Kidney (tissue), 11 donors: ENCODE results near the gene TUBA3E. TPM values are rescaled to one million over a fixed set of nuclear protein-coding genes. Genes with fewer than 3 reads are reported as not detected.
A peak's percentile ranks its signal among the peaks of the same experiment; 100 is the strongest.
"Not testable (repeated sequence)": the region's sequence is repeated elsewhere in the genome, so short reads cannot be mapped to it uniquely, and the experiment has no call there.

Experiments
- DNase-seq, 5 donors: peaks; one replicate each; pipeline ENCODE4 v3.0.0-alpha.2; 2013 to 2020
- FAIRE-seq: peaks from 2 replicates; lab custom pipeline; 2012; peaks lifted over from hg19 to GRCh38; lab: Jason Lieb, UNC
- H3K27ac ChIP-seq, 2 donors: one replicate each; pipeline ENCODE4 v1.7.0; 2013; ENCODE audit warnings: low read depth in 2 of 2, low read length in 2 of 2, inconsistent platforms in 1 of 2
- H3K27me3 ChIP-seq: one replicate; pipeline ENCODE4 v1.7.1; 2013; ENCODE audit warnings: low read length, inconsistent platforms; ENCODE audit not compliant: control insufficient read depth, insufficient read depth
- H3K36me3 ChIP-seq, 3 donors: one replicate each; pipeline versions ENCODE4 v1.7.0 to v1.7.1; 2013; ENCODE audit warnings: low read length in 3 of 3, control low read depth in 1 of 3, inconsistent platforms in 1 of 3; ENCODE audit not compliant: insufficient read depth in 3 of 3, control insufficient read depth in 2 of 3
- H3K4me1 ChIP-seq, 3 donors: one replicate each; pipeline versions ENCODE4 v1.7.0 to v1.7.1; 2013; ENCODE audit warnings: low read length in 3 of 3, inconsistent platforms in 1 of 3, low read depth in 1 of 3; ENCODE audit not compliant: control insufficient read depth in 2 of 3, insufficient read depth in 2 of 3
- H3K4me3 ChIP-seq, 3 donors: one replicate each; pipeline versions ENCODE4 v1.7.0 to v1.8.1; 2013; ENCODE audit warnings: low read length in 3 of 3, control low read depth in 1 of 3, inconsistent platforms in 1 of 3
- H3K9ac ChIP-seq, 3 donors: one replicate each; pipeline versions ENCODE4 v1.7.0 to v1.7.1; 2013; ENCODE audit warnings: low read length in 3 of 3, control low read depth in 1 of 3, inconsistent platforms in 1 of 3
- H3K9me3 ChIP-seq, 3 donors: one replicate each; pipeline versions ENCODE4 v1.7.0 to v1.7.1; 2013; ENCODE audit warnings: low read length in 3 of 3, control low read depth in 1 of 3, inconsistent platforms in 1 of 3; ENCODE audit not compliant: control insufficient read depth in 2 of 3, insufficient read depth in 1 of 3
- intact Hi-C: fragments of 100-400 bp; cut with DNase I; formaldehyde crosslinking; loops from one replicate; pipeline ENCODE4 v1.11.1; 2022
- polyA plus RNA-seq: library from polyadenylated mRNA; stranded (reverse); fragments of 350-450 nt; fragmentation: Illumina TruSeq; extraction: RNeasy Lipid Tissue Mini Kit (QIAGEN cat#74804); gene quantifications from one replicate; pipeline ENCODE4 v1.2.3, GENCODE V29; 2014; ENCODE audit warnings: low read depth, low replicate concordance; ENCODE audit not compliant: insufficient read depth
- total RNA-seq: library from RNA; stranded (reverse); fragmentation: NEBNext Ultra II Directional; extraction: Animal tissue kit (Norgen Biotek cat#: 25700); gene quantifications from one replicate; pipeline ENCODE4 v1.2.1, GENCODE V29; 2021
- donor health status: control.
- donor health status: control.
- donor health status: DM: yes; HTN: yes; CAD: no.
- donor health status: Normal renal cell carcinoma (clear cell type).

Gene TUBA3E
- total and polyA plus RNA-seq, 2 donors from 2014 or later: not detected

DNA sequence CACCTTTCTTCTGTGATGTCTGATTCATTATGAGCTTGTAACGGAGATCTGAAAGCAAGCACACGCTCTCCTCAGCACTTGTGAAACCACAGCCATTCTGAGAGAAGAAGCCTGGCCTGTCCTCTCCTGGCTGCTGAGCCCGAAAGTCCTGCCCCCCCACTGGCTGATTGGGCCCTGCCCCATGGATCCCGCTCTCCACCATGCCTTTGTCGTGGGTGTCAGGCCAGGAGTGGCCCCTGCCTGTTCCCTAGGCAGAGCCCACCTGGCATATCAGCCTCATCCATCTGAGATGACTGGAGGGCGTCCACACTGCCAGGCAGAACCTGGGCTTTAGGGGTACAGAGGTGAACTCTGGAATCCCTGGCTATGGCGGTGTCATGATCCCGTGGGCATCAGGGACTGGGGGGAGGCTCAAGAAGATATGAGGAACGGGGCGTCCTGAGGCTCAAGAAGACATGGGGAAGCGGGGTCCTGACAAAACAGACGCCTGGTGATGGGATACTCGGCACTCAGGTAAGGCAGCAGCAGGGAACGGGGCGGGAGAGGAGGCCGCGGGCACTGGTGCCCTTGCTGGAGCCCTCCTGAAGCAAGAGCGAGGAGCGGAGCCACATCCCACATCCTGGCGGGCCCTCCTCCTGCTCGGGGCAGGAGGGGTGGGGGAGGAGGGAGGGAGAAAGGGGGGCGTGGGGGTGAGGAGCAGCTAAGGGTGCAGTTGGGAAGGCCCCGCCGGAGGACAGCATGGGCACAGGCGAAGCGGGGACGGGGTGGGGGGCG lies 54.8 kb downstream of the TUBA3E start:
- not testable (repeated sequence) for FAIRE-seq

GRCh38 chr2:130142396-130143265 lies 55.6 kb downstream of the TUBA3E start:
- H3K9ac ChIP-seq, H3K27ac ChIP-seq, FAIRE-seq, H3K4me3 ChIP-seq, H3K9me3 ChIP-seq, H3K4me1 ChIP-seq, H3K27me3 ChIP-seq, intact Hi-C loops, H3K36me3 ChIP-seq: not testable (repeated sequence)
- DNase-seq: peak in 2 of 5 donors; percentile 32 to 34

More for the DNA sequence above, 54.8 kb downstream of the TUBA3E start:
- H3K27me3 ChIP-seq, H3K9me3 ChIP-seq, H3K9ac ChIP-seq, H3K36me3 ChIP-seq, H3K27ac ChIP-seq, intact Hi-C loops, H3K4me3 ChIP-seq, H3K4me1 ChIP-seq: not testable (repeated sequence)
- peak in 3 of 5 donors; percentile 41 to 65 (median 52) for DNase-seq

Other genes starting within 250 kb of the TUBA3E start
- 0.19 TPM for gene RAB6C, start 218.8 kb downstream of the TUBA3E start, total RNA-seq
- 0.17 TPM for gene RAB6C, start 218.8 kb downstream of the TUBA3E start, polyA plus RNA-seq
- gene POTEF, start 69.2 kb downstream of the TUBA3E start, total RNA-seq: not detected
- not detected for gene POTEF, start 69.2 kb downstream of the TUBA3E start, polyA plus RNA-seq
- 4.5 TPM for gene CCDC74B, start 53.3 kb downstream of the TUBA3E start, total RNA-seq
- gene CCDC74B, start 53.3 kb downstream of the TUBA3E start, polyA plus RNA-seq: 6.4 TPM
- gene SMPD4, start 16.8 kb downstream of the TUBA3E start, total RNA-seq: 41.1 TPM
- gene SMPD4, start 16.8 kb downstream of the TUBA3E start, polyA plus RNA-seq: 21.6 TPM
- gene MZT2B, start 16.2 kb downstream of the TUBA3E start, total RNA-seq: 160 TPM
- 354 TPM for gene MZT2B, start 16.2 kb downstream of the TUBA3E start, polyA plus RNA-seq
- 60.1 TPM for gene IMP4, start 144.5 kb upstream of the TUBA3E start, total RNA-seq
- 59.7 TPM for gene IMP4, start 144.5 kb upstream of the TUBA3E start, polyA plus RNA-seq
- gene PTPN18, start 157.6 kb upstream of the TUBA3E start, total RNA-seq: 89.2 TPM
- 34.8 TPM for gene PTPN18, start 157.6 kb upstream of the TUBA3E start, polyA plus RNA-seq